ENCODE results near the gene SGCA.

DNA sequence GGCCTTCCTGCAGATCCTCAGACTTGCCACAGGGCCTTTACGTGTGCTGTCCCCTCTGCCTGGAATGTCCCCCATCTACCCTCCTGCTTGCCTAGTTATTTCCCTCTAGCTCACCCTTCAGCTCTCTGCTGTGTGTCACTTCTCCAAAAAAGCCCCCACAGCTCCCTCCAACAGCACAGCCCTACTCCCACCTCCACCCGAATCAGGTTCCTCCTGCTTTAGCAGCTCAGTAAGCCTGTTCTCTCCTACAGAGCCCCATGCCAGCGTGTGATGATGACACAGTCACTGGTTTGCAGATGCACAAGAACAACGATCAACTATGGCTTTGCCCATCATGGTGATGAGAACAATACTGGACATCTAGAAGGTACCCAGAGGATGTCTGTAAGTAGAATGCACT lies 28.8 kb upstream of the SGCA start:
- TF ChIP-seq POLR2AphosphoS5 (IDR thresholded peaks at IDR 0.05; ENCODE audit: borderline replicate concordance, low read depth, low read length): no peak
- no peak for TF ChIP-seq EZH2 (IDR thresholded peaks at IDR 0.05)
